NCI-H446 treated with DMSO at 0.1 percent for 48 hours (cell line): Measurements from ENCODE around the gene ZDHHC3.
A peak's percentile ranks its signal among the peaks of the same experiment; 100 is the strongest.

Experiments
- DNase-seq: peaks from one replicate; lab custom pipeline; 2025; lab: John Stamatoyannopoulos, UW

ZDHHC3 gene

DNA sequence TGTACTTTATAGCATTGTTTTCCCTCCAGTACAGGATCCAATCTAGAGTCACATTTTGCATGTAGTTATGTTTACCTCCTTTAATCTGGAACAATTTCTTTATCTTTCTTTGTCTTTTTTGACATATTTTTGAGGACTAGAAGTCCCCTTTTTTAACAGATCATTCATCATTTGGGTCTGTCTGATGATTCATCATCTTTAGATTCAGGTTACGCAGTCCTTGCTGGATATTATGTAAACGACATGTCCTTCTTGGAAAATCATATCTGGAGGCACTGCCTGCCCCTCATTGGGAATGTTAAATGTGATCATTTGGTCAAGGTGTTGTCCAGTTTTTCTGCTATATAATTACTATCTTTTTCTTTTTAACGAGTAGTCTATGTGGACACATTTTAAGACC, 83.3 kb downstream of the ZDHHC3 start:
- DNase-seq = no peak

GRCh38 chr3:44890852-44891251, 85.1 kb downstream of the ZDHHC3 start:
- no peak for DNase-seq

DNA sequence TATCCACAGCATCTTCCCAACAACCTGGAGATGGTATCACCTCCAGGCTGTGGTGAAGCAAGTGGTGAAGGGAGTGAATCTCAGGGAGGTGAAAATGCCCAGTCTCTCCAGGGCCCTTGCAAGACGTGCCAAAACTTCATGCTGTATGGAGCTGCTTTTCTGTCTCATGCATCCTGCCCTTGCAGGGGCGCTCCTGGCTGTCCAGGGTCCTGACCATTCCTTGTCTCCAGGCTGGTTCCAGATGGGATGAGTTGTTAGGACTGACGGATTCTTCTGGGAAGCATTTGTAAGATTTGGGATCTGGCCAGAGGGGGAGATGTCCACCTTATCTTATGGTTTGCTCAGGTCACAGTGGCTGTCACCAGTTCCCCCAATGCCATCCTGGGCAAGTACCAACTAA, 85.7 kb downstream of the ZDHHC3 start:
- DNase-seq = no peak

DNA sequence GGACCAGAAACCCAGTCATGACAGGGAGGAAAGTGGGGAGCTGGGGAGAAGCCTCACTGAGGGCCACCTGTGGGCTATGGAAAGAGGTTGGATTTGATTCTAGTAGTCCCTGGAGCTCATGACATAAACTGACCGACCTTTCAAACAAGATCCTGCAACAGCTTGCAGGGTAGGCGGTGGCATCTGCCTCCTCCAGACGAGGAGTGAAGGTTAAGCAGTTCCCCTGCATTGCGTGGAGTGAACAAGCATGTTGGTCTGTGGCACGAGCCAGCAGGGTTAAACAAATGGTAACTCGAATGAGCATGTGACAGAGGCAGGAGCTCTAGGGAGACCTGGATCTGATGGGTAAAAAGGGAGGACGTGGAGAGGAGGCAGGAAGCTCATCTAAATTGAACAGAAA, 88.9 kb downstream of the ZDHHC3 start:
- no peak for DNase-seq

DNA sequence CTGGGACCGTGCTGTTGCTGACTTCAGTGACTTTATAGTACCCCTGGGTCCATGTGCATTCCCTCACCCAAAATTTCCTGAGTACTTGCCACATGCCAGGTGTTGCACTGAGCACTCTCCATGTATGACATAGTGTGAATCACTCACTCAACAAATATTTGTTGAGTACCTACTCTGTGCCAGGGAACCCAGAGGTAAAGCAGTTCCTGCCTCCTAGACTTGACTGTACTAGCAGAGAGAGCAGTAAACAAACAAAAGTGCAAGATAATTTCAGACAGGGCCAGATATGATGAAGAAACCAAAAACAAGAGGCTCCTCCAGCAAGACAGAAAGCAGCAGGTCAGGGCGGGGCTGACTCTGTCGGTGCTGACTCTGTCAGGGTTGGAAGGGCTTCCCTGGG, 89.4 kb downstream of the ZDHHC3 start:
- no peak for DNase-seq

DNA sequence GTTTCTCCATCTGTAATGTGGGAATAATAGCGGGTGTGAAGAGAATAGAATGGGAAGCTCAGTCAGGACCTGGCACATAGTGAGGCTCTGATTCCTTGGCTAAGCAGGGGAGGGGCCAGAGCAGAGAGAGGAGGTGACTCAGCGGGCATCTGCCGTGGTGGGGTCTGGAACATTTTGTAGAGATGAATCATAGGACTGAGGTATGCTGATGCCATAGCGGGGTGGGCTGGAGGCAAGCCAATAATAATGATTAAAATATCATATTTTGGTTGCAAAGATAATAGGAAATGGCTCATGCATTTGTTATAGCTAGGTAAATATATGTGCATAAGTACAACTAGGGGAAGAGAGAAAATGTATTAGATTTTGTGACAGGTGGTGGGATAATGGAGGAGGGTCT, 90.4 kb downstream of the ZDHHC3 start:
- peak; percentile 57 for DNase-seq

- peak; percentile 20 for DNase-seq
These were observed 92.0 kb downstream of the ZDHHC3 start for GRCh38 chr3:44883999-44884431.

- DNase-seq = no peak
These were observed 92.6 kb downstream of the ZDHHC3 start for GRCh38 chr3:44883213-44883955.

DNA sequence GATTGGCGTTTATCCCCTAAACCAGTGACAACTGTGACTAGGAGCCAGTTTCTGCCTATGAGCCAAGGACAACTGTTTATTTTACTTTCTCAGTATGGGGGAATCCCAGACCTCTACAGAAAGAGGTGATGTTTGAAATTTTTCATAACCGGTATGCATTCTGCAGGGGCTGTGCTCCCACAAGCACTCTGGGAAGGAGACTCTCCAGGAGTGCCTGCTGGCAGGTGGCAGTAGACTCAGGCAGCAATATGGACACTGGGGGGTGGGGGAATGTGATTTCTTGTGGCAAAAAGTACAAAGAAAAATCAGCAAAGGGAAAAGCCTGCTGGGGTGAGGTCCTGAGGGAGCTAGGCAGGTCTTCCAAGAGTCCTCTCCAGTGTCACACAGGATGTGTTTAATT, 95.7 kb downstream of the ZDHHC3 start:
- no peak for DNase-seq

- DNase-seq = no peak
These were observed 98.6 kb downstream of the ZDHHC3 start for GRCh38 chr3:44877333-44877732.

GRCh38 chr3:44875596-44875995, 100.4 kb downstream of the ZDHHC3 start:
- DNase-seq = no peak
